Measurements from ENCODE around the gene SIDT1.

DNA sequence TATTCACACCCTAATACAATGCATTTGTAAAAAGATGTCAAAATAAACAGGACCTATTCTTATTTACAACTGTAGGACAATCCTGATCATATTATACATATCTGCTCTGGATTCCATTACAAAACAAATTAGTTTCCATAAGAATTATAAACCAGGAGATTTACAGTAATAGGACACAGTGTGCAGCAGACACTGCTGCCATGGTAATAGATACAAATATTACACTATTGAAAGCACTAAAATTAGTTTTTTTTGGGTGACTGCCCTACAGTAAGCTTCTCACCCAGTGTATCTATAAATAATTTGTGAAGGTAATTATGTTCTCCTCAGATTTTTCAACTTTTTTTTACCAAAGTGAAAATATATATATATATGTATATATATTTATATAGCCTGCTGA lies 116.2 kb downstream of the SIDT1 start:
- TF ChIP-seq, protein P1, sequence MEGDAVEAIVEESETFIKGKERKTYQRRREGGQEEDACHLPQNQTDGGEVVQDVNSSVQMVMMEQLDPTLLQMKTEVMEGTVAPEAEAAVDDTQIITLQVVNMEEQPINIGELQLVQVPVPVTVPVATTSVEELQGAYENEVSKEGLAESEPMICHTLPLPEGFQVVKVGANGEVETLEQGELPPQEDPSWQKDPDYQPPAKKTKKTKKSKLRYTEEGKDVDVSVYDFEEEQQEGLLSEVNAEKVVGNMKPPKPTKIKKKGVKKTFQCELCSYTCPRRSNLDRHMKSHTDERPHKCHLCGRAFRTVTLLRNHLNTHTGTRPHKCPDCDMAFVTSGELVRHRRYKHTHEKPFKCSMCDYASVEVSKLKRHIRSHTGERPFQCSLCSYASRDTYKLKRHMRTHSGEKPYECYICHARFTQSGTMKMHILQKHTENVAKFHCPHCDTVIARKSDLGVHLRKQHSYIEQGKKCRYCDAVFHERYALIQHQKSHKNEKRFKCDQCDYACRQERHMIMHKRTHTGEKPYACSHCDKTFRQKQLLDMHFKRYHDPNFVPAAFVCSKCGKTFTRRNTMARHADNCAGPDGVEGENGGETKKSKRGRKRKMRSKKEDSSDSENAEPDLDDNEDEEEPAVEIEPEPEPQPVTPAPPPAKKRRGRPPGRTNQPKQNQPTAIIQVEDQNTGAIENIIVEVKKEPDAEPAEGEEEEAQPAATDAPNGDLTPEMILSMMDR (IDR thresholded peaks at IDR 0.05), result no peak
- no peak for TF ChIP-seq POLR2A (IDR thresholded peaks at IDR 0.05)
